ENCODE results near the gene SLC44A5. TPM values are rescaled to one million over a fixed set of nuclear protein-coding genes. Genes with fewer than 3 reads are reported as not detected.

The SLC44A5 gene
- total RNA-seq, 1 experiment from 2014 or later = 0.61 TPM

DNA sequence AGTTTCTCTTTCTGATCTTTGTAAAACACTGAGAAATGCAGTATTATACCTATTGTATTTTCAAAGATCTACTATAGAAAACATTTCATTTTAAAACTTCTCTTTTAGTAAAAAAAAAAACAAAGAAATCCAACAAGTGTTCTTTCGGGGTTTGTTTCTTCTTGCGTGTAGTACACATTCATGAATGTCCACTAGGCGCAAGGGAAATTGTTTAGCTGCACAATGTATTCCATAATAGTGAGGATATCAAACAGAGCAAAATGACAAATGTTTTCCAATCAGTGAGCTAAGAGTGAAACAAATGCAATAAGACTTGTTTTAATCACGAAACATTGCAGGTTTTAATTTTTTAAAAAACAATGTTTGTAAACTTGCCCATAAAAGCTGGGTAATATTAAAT is 408.2 kb downstream of the SLC44A5 start:
- no peak for DNase-seq (ENCODE audit: low read depth)

DNA sequence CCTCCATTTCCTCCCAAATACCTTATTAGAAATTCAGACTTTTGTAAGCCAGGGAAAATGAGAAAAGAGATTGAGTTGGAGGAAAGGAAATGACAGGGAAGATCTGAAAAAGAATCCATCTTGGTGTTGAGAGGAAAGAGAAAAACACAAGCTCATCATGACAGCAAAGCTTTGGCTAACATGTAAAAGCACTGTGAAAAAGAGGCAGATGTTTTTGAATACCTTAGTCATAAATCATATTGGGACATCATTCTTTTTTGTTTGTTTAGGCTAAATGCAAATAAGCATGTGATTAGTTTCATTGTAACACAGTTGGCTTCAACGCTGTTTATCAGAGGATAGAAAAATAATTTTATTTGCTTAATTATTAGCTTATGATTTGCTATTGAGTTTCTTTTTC is 412.2 kb downstream of the SLC44A5 start:
- no peak for DNase-seq (ENCODE audit: low read depth)

DNA sequence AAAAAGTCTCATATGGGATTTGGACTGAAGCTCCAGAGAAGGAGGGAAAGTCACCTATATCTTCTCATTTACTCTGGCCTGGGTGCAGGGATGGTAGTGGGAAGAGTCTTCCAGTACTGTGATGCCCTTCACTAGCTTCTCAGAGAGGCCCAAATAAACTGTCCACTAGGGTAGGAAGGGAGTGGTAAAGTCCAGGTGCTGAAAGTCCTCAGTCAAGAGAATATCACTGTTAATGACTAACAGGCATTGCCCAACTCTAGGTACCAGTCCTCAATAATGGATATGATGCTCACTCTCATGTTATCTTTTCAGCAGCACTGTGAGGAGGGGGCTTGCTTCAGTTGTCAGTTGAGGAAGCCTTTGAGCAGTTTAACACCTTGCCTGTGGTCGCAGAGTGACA is 412.8 kb downstream of the SLC44A5 start:
- no peak for DNase-seq (ENCODE audit: low read depth)

DNA sequence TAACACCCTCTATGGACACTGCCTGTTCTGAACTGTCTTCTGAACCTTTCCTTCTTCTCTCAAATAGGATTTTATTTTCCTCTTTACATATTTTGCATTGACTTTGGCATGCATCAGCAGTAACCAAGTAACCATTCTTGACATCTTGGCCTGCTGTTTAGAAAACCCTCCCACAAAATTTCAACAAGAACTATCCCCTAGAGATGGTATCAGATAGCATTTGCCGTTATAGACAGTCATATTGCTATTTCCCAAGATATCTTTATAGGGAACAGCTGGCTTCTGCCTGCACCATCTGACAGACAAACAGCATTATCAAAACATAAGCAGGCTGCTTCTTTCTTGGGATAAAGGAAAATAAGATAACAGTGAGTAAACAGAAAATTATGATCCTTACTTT is 422.0 kb downstream of the SLC44A5 start:
- DNase-seq (ENCODE audit: low read depth) = no peak

DNA sequence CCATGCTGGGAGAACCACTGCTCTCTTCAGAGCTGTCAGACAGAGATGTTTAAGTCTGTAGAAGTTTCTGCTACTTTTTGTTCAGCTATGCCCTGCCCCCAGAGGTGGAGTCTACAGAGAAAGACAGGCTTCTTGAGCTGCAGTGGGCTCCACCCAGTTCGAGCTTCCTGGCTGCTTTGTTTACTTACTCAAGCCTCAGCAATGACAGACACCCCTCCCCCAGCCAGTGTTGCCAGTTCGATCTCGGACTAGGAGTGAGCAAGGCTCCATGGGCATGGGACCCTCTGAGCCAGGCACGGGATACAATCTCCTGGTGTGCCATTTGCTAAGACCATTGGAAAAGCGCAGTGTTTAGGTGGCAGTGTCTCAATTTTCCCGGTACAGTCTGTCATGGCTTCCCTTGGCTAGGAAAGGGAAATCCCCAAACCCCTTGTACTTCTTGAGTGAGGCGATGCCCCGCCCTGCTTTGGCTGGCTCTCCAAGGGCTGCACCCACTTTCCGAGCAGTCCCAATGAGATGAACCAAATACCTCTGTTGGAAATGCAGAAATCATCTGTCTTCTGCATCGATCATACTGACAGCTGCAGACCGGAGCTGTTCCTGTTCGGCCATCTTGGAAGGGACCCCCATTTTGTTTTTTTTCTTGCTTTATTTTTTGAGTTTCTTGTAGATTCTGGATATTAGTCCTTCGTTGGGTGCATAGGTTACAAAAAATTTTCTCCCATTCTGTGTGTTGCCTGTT is 429.5 kb downstream of the SLC44A5 start:
- DNase-seq (ENCODE audit: low read depth) = peak; percentile 10

DNA sequence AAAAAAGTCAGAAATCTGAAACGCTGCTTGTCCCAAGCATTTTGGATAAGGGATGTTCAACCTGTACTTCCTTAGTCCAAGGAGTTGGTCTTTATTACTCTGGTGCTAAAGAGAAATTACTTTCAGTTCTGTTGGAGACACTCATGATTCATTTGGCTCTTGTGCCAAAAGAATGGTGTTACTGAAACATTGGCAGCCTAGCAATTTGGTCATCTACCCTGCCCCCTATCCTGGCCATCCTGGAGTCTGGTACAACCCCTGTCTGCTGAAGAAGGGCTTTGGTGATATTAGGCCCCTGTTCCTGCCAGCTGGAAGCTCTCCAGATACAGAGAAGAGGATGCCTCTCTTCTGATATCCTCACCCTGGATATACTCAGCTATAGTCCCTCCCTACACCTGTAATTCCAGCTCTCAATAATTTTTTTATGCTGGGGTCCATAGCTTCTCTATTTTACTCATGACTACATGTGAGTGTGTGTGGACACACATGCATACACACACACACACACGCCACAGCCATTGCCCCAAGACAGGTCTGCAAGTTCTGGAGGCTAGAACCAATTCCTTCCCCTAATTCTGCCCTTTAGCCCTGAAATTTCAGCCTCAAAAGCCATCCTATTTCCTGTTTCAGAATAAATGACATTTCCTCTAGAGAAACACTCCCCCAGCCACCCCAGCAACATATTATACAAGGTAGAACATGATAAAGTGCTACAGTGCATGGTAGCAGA is 436.7 kb downstream of the SLC44A5 start:
- peak; percentile 52 for DNase-seq (ENCODE audit: low read depth)

DNA sequence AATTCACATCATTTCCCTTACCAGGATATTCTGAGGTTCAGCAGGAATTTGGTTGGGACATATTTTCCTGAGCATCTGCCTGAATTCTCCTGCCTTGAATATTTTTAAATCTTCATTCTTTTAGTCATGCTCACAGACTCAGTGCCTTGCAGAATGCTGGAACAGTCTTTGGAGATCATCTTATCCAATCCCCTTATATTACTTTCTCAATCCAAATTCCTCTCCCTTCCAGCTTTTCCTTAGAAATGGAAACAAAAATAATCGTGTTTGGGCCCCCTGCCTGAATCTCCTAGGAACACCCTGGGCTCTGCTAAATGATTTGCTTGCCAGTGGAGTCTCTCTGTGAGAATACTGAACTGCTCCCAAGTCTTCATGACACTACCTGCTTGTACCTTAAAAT is 438.4 kb downstream of the SLC44A5 start:
- no peak for DNase-seq (ENCODE audit: low read depth)

DNA sequence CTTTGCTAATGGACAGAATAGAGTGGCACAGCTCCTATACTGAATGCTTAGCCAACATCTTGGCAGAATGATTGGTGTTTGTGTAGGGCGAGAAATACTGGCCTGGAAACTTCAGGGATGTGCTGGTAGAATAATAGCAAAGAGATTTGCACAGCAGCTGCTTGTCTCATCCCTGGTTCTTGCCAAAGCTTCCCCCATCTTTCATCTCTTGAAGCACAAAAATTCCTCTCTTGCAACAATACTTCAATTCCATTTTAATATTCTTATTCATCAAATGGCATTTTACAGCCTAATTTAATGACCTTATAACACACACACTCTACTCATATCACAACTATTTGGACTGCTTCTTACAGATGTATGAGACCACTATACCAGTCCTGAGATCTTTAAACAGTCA is 439.0 kb downstream of the SLC44A5 start:
- DNase-seq (ENCODE audit: low read depth) = no peak

DNA sequence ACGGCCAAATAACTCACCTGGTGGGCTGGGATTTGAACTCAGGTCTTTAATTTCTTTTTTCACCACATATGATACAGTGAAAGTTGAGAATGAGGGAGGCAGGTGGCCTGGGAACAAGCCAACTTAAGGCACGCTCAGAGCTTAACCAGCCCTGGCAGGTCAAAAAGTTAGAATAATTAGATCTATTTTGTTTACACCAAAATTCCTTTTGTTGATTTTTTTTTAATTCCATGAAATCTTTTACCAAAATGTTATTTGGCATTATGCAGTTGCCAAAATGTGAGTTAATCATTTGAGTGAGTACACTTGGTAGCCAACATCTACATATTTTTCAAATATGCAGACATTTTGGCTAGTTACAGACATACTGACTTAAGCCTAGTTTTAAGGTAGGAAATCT is 439.9 kb downstream of the SLC44A5 start:
- no peak for DNase-seq (ENCODE audit: low read depth)

DNA sequence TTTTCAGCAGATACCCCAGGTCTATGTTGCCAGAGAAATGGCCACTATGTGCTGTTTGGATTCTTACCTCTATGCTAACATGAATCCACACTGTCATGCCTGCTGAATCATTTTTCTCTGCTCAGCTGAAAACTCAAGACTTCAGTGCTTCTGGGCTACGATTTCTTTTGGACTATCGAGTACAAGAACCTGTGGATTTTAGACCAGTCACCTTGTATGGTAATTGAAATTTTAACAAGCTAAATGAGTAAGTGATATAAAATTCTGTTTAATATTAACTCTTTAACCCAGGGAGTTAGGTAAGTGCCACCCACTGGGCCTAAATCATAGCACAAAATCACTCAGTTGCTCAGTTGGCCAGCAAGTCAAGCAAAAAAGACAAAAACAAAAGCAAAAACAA is 440.9 kb downstream of the SLC44A5 start:
- DNase-seq (ENCODE audit: low read depth) = no peak

DNA sequence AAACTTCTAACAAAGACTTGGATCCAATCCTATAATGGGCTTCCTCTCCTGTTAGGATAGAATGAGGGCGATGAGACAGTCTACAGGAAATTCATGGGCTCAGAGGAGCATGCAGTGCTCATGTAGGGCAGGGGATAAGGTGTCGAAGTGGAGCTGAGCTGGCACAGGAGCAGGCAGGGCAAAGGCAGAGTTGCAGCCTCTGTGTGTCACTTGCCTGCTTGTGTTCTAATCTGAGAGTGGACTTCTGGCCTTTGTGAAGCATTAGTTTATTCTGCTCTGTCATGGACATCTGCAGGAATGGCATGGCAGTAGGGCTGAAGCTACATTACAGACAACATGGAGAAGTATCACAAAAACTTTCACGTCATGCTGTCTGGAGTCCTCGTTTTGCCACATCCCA is 444.1 kb downstream of the SLC44A5 start:
- DNase-seq (ENCODE audit: low read depth) = no peak

DNA sequence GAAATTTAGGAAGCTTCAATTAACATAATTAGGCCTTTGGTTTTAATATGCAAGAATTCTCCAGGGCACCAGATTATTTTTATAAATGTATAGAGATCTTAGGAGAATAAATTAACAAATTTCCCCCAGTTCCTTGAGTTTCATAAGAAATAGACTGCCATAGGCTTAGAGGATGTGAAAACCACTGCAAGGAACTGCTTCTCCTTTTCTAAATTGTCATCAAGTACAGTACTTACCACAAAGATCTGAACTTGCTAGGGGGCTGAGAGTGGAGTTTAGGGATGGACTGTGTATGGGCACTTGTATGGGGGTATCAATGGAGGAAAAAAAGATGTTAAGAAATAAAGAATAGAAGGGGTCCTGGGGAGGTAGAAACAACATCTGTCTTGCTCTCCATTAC is 445.6 kb downstream of the SLC44A5 start:
- DNase-seq (ENCODE audit: low read depth) = no peak

DNA sequence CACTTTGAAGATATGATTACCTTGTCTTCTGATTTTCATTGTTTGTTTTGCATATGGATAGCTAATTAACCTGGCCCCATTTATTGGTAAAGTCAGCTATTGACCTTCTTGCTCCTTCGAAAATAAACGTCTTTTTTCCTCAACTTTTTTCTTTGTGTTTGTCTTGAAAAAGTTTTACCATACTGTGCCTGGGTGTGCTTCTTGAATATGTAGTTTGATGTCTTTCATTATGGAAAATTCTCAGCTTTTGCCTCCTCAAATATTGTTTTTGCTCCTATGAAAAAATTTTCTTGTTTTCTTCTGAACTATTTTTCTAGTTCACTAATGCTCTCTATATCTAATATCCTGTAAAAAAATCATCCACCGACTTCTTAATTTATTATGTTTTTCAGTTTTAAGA is 451.8 kb downstream of the SLC44A5 start:
- no peak for DNase-seq (ENCODE audit: low read depth)

Small RNA genes within 50 kb of the gene (small RNA-seq; reads per million reads assigned to genes)
- gene RNU6-503P (not detected), gene RNU6-622P (not detected)

Other genes with a start within 250 kb of the SLC44A5 start
- 45.1 and 45.4 TPM in 2 replicates for gene ACADM, start 113.6 kb upstream of the SLC44A5 start, total RNA-seq (2014; rRNA removed; shearing (Covaris generic))
- gene RABGGTB, start 175.1 kb upstream of the SLC44A5 start, total RNA-seq (2014; rRNA removed; shearing (Covaris generic)) = 135 and 136 TPM in 2 replicates
- gene MSH4, start 185.8 kb upstream of the SLC44A5 start, total RNA-seq (2014; rRNA removed; shearing (Covaris generic)) = 0.13 TPM in 1 of 2 replicates, not detected in the other

All from HT1080 (cell line).